Hair follicle dermal papilla cell (primary cell): ENCODE measurements around the gene FAM186B. TPM values are rescaled to one million over a fixed set of nuclear protein-coding genes. Genes with fewer than 3 reads are reported as not detected.

Source experiments
- small RNA-seq: library from RNA; depleted of rRNA; stranded (forward); fragments of <200 nt; gene quantifications from one replicate; pipeline ENCODE3, GENCODE V24; 2012
- total RNA-seq: library from RNA; depleted of rRNA; stranded (reverse); fragments of >200 nt; gene quantifications from 2 replicates; pipeline ENCODE4 v1.2.3, GENCODE V29; 2012

The FAM186B gene
- 0.49 and 0.61 TPM in 2 replicates for total RNA-seq

GRCh38 chr12:49605539-49605938 lies at the start of gene FAM186B:
Gene FAM186B (minus strand): TSS chr12:49605639. CDS start chr12:49605477, 162 bp downstream.

DNA sequence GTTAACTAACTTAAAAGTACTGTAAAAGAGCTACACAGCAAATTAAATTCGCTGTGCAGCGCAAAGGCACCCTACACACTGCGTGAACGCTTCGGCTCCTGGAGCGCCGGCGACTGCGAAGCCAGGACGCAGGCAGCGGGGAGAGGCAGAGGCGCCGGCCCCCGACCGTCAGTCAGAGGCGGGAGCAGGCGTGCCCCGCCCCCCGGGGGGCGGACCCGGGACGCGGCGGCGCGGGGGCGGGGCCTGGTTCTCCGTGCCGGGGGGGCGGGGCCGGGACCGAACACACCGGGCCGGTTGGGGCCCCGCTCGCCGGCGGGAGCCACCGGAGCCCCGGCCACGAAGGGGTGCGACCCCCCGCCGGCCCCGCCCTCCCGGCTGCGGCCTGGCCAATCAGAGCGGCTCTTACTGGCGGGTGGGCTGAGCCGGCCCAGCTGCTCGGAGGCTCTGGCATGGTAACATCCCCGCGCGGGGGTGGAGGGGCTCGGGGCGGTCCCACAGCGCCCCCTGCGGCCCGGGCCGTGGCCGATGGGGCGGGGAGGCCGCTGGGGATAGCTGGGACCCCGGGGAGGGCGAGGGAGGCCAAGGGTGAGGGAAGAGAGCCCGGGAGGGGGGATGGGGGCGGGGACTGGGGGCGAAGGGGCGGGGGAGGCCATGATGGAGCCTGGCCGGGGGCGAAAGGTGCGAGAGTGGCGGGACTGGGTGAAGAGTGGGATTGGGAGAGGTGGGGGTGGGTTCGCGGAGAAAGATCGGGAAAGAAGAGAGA lies 17.9 kb upstream of the FAM186B start, which contains the start of gene PRPF40B:
Gene PRPF40B (plus strand): TSS at position 420 of the 763 bp plus-strand sequence. CDS start 30 bp downstream, at position 450.

GRCh38 chr12:49567611-49568441 lies 37.6 kb downstream of the FAM186B start, which contains the start of gene MCRS1:
Gene MCRS1 (minus strand): TSS chr12:49568142. CDS start chr12:49566731, 1,411 bp downstream.

GRCh38 chr12:49538510-49539403 lies 66.7 kb downstream of the FAM186B start, which contains the start of gene KCNH3:
Gene KCNH3 (plus strand): TSS chr12:49539030. CDS start chr12:49539417, 387 bp downstream.

Small RNAs within 50 kb of the gene (small RNA-seq; reads per million reads assigned to genes)
- gene HIGD1AP9: not detected
- not detected for gene POLR2KP1
- gene RNU6-834P: not detected

Other genes starting within 250 kb of the FAM186B start
- 15.8 and 23.4 TPM in 2 replicates for gene SPATS2, start 238.2 kb downstream of the FAM186B start, total RNA-seq
- gene KCNH3, start 66.6 kb downstream of the FAM186B start, total RNA-seq: 0.16 TPM in 1 of 2 replicates, not detected in the other
- 58.9 TPM in 2 replicates for gene MCRS1, start 37.5 kb downstream of the FAM186B start, total RNA-seq
- 10.9 and 13.6 TPM in 2 replicates for gene PRPF40B, start 17.9 kb upstream of the FAM186B start, total RNA-seq
- gene FMNL3, start 101.8 kb upstream of the FAM186B start, total RNA-seq: 47.7 and 58.7 TPM in 2 replicates
- 356 and 360 TPM in 2 replicates for gene TMBIM6, start 135.9 kb upstream of the FAM186B start, total RNA-seq
- 51.2 and 59.9 TPM in 2 replicates for gene NCKAP5L, start 222.8 kb upstream of the FAM186B start, total RNA-seq
- 3.4 and 3.9 TPM in 2 replicates for gene BCDIN3D, start 237.5 kb upstream of the FAM186B start, total RNA-seq